IMR-90 (cell line): ENCODE measurements around the gene ASTN2. TPM values are rescaled to one million over a fixed set of nuclear protein-coding genes. Genes with fewer than 3 reads are reported as not detected.

Experiments
- ATAC-seq: fragments of 200-7000 bp; cut with Tn5 transposase; 2 replicates; pipeline ENCODE4 v1.9.1; 2020; ENCODE audit warnings: low read depth, mild to moderate bottlenecking, moderate library complexity
- BruUV-seq: library from RNA; stranded (reverse); fragments of 400-500 nt; replicated peaks from 2 replicates; lab custom pipeline; 2021; lab: Mats Ljungman, UMichigan
- CTCF ChIA-PET: fragments of 300-600 bp; formaldehyde crosslinking; extraction: SDS; loops from one replicate; lab custom pipeline; 2021; ENCODE audit warnings: antibody characterized with exemption; lab: Yijun Ruan, JAX
- POLR2A ChIA-PET: fragments of 300-600 bp; sonication (Branson Sonifier 250); formaldehyde crosslinking; loops from one replicate; lab custom pipeline; 2022; ENCODE audit warnings: antibody characterized with exemption; ENCODE audit not compliant: unreplicated experiment; lab: Charles Lee
- DNase-seq: peaks from one replicate; pipeline ENCODE4 v3.0.0; 2013
- H2AFZ ChIP-seq: replicated peaks from 2 replicates; pipeline ENCODE3; 2013; ENCODE audit warnings: low read length, mild to moderate bottlenecking; ENCODE audit not compliant: poor library complexity
- H2AK5ac ChIP-seq: 2 replicates; pipeline ENCODE4 v1.6.1; 2013; ENCODE audit warnings: low read depth, low read length, inconsistent platforms
- H2AK9ac ChIP-seq: replicated peaks from 2 replicates; pipeline ENCODE3; 2013; ENCODE audit warnings: mild to moderate bottlenecking, low read depth, low read length, moderate library complexity; ENCODE audit not compliant: poor library complexity
- H2BK120ac ChIP-seq: 2 replicates; pipeline ENCODE4 v1.6.1; 2013; ENCODE audit warnings: low read depth, low read length, inconsistent platforms
- H2BK15ac ChIP-seq: 3 replicates; pipeline ENCODE4 v1.6.1; 2013; ENCODE audit warnings: low read depth, low read length, inconsistent platforms
- H2BK20ac ChIP-seq: 2 replicates; pipeline ENCODE4 v1.6.1; 2013; ENCODE audit warnings: low read depth, mild to moderate bottlenecking, inconsistent platforms, low read length, moderate library complexity
- H2BK5ac ChIP-seq: 2 replicates; pipeline ENCODE4 v1.6.1; 2013; ENCODE audit warnings: mild to moderate bottlenecking, low read depth, low read length, inconsistent platforms; ENCODE audit not compliant: poor library complexity, severe bottlenecking
- H3K14ac ChIP-seq: replicated peaks from 2 replicates; pipeline ENCODE4 v1.6.1; 2013; ENCODE audit warnings: low read depth, low read length, inconsistent platforms
- H3K18ac ChIP-seq: 2 replicates; pipeline ENCODE4 v1.6.1; 2013; ENCODE audit warnings: low read depth, low read length, control low read depth
- H3K23ac ChIP-seq: 2 replicates; pipeline ENCODE4 v1.6.1; 2013; ENCODE audit warnings: low read depth, low read length, inconsistent platforms
- H3K27ac ChIP-seq: 2 replicates; pipeline ENCODE4 v1.5.1; 2013; ENCODE audit warnings: mild to moderate bottlenecking, control low read depth, low read length; ENCODE audit not compliant: insufficient read depth
- H3K27me3 ChIP-seq: 2 replicates; pipeline ENCODE4 v1.6.1; 2013; ENCODE audit warnings: low read length; ENCODE audit not compliant: control insufficient read depth, insufficient read depth
- H3K36me3 ChIP-seq: 2 replicates; pipeline ENCODE4 v1.6.1; 2013; ENCODE audit warnings: low read length, mixed read lengths; ENCODE audit not compliant: control insufficient read depth, insufficient read depth
- H3K4ac ChIP-seq: 2 replicates; pipeline ENCODE4 v1.6.1; 2013; ENCODE audit warnings: low read depth, low read length, inconsistent platforms
- H3K4me1 ChIP-seq: 2 replicates; pipeline ENCODE4 v1.6.1; 2013; ENCODE audit warnings: low read length, mixed read lengths; ENCODE audit not compliant: control insufficient read depth, insufficient read depth
- H3K4me2 ChIP-seq: 2 replicates; pipeline ENCODE4 v1.6.1; 2013; ENCODE audit warnings: low read depth, mild to moderate bottlenecking, control low read depth, low read length, moderate library complexity
- H3K4me3 ChIP-seq: 2 replicates; pipeline ENCODE4 v1.5.1; 2013; ENCODE audit warnings: low read depth, mild to moderate bottlenecking, control low read depth, low read length, moderate library complexity; ENCODE audit not compliant: insufficient read depth
- H3K56ac ChIP-seq: 2 replicates; pipeline ENCODE4 v1.6.1; 2013; ENCODE audit warnings: low read length, inconsistent platforms; ENCODE audit not compliant: insufficient read depth; ENCODE audit errors: extremely low read depth
- H3K79me1 ChIP-seq, 2 experiments: 2 replicates each; pipeline ENCODE4 v1.6.1; 2013; ENCODE audit warnings: low read length in 2 of 2, inconsistent platforms in 1 of 2, low read depth in 1 of 2
- H3K9ac ChIP-seq: 2 replicates; pipeline ENCODE4 v1.6.1; 2013; ENCODE audit warnings: low read depth, low read length, control low read depth
- H3K9me1 ChIP-seq: 2 replicates; pipeline ENCODE4 v1.6.1; 2013; ENCODE audit warnings: low read length, inconsistent platforms; ENCODE audit not compliant: insufficient read depth
- H3K9me3 ChIP-seq: 2 replicates; pipeline ENCODE4 v1.6.1; 2013; ENCODE audit warnings: low read length; ENCODE audit not compliant: control insufficient read depth, insufficient read depth
- H4K20me1 ChIP-seq: 2 replicates; pipeline ENCODE4 v1.6.1; 2013; ENCODE audit warnings: low read length, inconsistent platforms; ENCODE audit not compliant: insufficient read depth
- H4K5ac ChIP-seq: 2 replicates; pipeline ENCODE4 v1.6.1; 2013; ENCODE audit warnings: mild to moderate bottlenecking, low read depth, low read length, control low read depth
- H4K8ac ChIP-seq, 2 experiments: 2 replicates each; pipeline ENCODE4 v1.6.1; 2013; ENCODE audit warnings: low read depth in 2 of 2, low read length in 2 of 2, control low read depth in 1 of 2, inconsistent platforms in 1 of 2
- H4K91ac ChIP-seq: 2 replicates; pipeline ENCODE4 v1.6.1; 2013; ENCODE audit warnings: low read depth, low read length, inconsistent platforms; ENCODE audit not compliant: insufficient read depth
- BHLHE40 ChIP-seq: fragments of 150-350 bp; IDR thresholded peaks from 2 replicates; pipeline ENCODE4 v1.6.1; 2016; ENCODE audit warnings: mild to moderate bottlenecking, low read depth, low read length
- CEBPB ChIP-seq: IDR thresholded peaks from 2 replicates; pipeline ENCODE4 v1.6.1; 2012; ENCODE audit warnings: low read depth, low read length, improper control_type of control experiment
- CHD1 ChIP-seq: IDR thresholded peaks from 2 replicates; pipeline ENCODE4 v1.6.1; 2012; ENCODE audit warnings: low read depth, low read length, improper control_type of control experiment
- CTCF ChIP-seq: conservative IDR thresholded peaks from 2 replicates; pipeline ENCODE4 v1.5.1; 2012; ENCODE audit warnings: mild to moderate bottlenecking, low read depth, low read length, improper control_type of control experiment
- FOS ChIP-seq: fragments of 150-350 bp; IDR thresholded peaks from 2 replicates; pipeline ENCODE4 v1.6.1; 2016; ENCODE audit warnings: low read depth, low read length
- MAFK ChIP-seq: IDR thresholded peaks from 2 replicates; pipeline ENCODE4 v1.6.1; 2012; ENCODE audit warnings: low read depth, low read length, improper control_type of control experiment
- MAZ ChIP-seq: IDR thresholded peaks from 2 replicates; pipeline ENCODE4 v1.6.1; 2012; ENCODE audit warnings: low read depth, mild to moderate bottlenecking, low read length, improper control_type of control experiment, moderate library complexity, borderline replicate concordance
- MXI1 ChIP-seq: IDR thresholded peaks from 2 replicates; pipeline ENCODE4 v1.6.1; 2012; ENCODE audit warnings: low read depth, mild to moderate bottlenecking, low read length, moderate library complexity, borderline replicate concordance
- NFE2L2 ChIP-seq: fragments of 150-350 bp; IDR thresholded peaks from 2 replicates; pipeline ENCODE4 v1.6.1; 2016; ENCODE audit warnings: low read depth, mild to moderate bottlenecking, low read length
- POLR2A ChIP-seq: IDR thresholded peaks from 2 replicates; pipeline ENCODE4 v1.6.1; 2012; ENCODE audit warnings: mild to moderate bottlenecking, low read depth, low read length
- RAD21 ChIP-seq: IDR thresholded peaks from 2 replicates; pipeline ENCODE4 v1.6.1; 2012; ENCODE audit warnings: low read length, improper control_type of control experiment
- RCOR1 ChIP-seq: IDR thresholded peaks from 2 replicates; pipeline ENCODE4 v1.6.1; 2012; ENCODE audit warnings: mild to moderate bottlenecking, low read length, improper control_type of control experiment; ENCODE audit not compliant: insufficient replicate concordance
- RFX5 ChIP-seq: IDR thresholded peaks from 2 replicates; pipeline ENCODE4 v1.8.0; 2012; ENCODE audit warnings: low read depth, mild to moderate bottlenecking, low read length, moderate library complexity
- SMC3 ChIP-seq: fragments of 150-350 bp; IDR thresholded peaks from 2 replicates; pipeline ENCODE4 v1.6.1; 2016; ENCODE audit warnings: low read depth, mild to moderate bottlenecking, antibody characterized with exemption, low read length, moderate library complexity
- WGBS, 2 experiments: methylation state at CpG; one replicate each; pipeline versions ENCODE4 v1.1.5 to v1.1.7; 2013; ENCODE audit warnings: missing lambda C conversion rate in 2 of 2; ENCODE audit not compliant: insufficient read length in 1 of 2; ENCODE audit errors: extremely low coverage in 2 of 2; 5-methylcytosine and 5-hydroxymethylcytosine counted together
- dilution Hi-C: fragments of 300-500 bp; cut with HindIII; formaldehyde crosslinking; loops from one replicate; pipeline ENCODE4 v1.14.3; 2018; ENCODE audit warnings: low sequenced_read_pairs; ENCODE audit not compliant: unreplicated experiment
- in situ Hi-C: fragments of 300-500 bp; cut with MboI; formaldehyde crosslinking; loops from 3 replicates; pipeline ENCODE4 v1.14.3; 2019; ENCODE audit warnings: low sequenced_read_pairs, inconsistent platforms, mixed read lengths
- intact Hi-C: fragments of 100-400 bp; cut with micrococcal nuclease; formaldehyde crosslinking; loops from 2 replicates; pipeline ENCODE4 v1.10.0; 2022
- polyA plus RNA-seq, 3 experiments: library from polyadenylated mRNA; depleted of rRNA; stranded (reverse); fragments of >200 nt; gene quantifications; 2 replicates each; pipeline ENCODE4 v1.2.3, GENCODE V29; 2012; ENCODE audit warnings: low replicate concordance in 1 of 3
- total RNA-seq: library from RNA; depleted of rRNA; stranded (reverse); fragments of >200 nt; gene quantifications from 2 replicates; pipeline ENCODE4 v1.2.3, GENCODE V29; 2012
- TF ChIP-seq, protein P1 (sequence below): fragments of 150-350 bp; IDR thresholded peaks from 2 replicates; pipeline ENCODE4 v1.6.1; 2016; ENCODE audit warnings: low read depth, mild to moderate bottlenecking, low read length, moderate library complexity, borderline replicate concordance
- TF ChIP-seq, protein P2 (sequence below): fragments of 150-350 bp; IDR thresholded peaks from 2 replicates; pipeline ENCODE4 v1.6.1; 2017; ENCODE audit warnings: mild to moderate bottlenecking, antibody characterized with exemption, low read length, low read depth

Gene ASTN2
- total and polyA plus RNA-seq, 2 of the 4 experiments (the other 2 are of a cell fraction): 3.8 to 6.8 TPM

DNA sequence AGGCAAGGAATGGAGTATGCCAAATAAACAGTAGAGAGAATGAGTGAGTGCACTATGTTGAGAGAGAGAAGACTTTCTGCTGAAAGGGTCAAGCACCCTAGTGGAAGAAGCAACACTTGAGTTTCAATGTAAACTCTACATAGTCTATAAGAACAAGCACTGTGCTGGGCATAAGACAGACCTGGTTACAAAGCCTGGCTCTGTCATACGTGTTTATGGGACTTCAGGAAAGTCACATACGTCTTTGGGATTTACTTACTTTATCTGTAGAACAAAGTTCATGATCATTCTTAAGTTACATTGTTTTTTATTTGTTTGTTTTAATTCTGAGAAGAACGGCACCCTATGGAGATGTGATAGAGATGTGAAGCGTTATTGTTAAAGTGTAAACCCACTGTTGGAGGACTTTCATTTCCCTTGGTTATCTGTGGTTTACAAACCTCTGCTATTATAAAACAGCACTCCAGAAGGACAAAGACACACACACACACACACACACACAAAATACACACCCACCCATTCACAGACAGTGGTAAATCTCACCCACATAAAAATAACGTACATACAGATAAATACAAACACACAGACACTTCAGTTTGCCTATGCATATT lies 798.4 kb downstream of the ASTN2 start:
- no TSS peak for BruUV-seq
- no peak for TF ChIP-seq MXI1
- TF ChIP-seq MAZ: no peak
- TF ChIP-seq CHD1: no peak
- TF ChIP-seq, protein P1, sequence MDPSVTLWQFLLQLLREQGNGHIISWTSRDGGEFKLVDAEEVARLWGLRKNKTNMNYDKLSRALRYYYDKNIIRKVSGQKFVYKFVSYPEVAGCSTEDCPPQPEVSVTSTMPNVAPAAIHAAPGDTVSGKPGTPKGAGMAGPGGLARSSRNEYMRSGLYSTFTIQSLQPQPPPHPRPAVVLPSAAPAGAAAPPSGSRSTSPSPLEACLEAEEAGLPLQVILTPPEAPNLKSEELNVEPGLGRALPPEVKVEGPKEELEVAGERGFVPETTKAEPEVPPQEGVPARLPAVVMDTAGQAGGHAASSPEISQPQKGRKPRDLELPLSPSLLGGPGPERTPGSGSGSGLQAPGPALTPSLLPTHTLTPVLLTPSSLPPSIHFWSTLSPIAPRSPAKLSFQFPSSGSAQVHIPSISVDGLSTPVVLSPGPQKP: no peak
- TF ChIP-seq CTCF: no peak
- no peak for TF ChIP-seq SMC3
- no peak for TF ChIP-seq FOS
- TF ChIP-seq, protein P2, sequence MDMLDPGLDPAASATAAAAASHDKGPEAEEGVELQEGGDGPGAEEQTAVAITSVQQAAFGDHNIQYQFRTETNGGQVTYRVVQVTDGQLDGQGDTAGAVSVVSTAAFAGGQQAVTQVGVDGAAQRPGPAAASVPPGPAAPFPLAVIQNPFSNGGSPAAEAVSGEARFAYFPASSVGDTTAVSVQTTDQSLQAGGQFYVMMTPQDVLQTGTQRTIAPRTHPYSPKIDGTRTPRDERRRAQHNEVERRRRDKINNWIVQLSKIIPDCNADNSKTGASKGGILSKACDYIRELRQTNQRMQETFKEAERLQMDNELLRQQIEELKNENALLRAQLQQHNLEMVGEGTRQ: no peak
- no peak for TF ChIP-seq RCOR1
- no peak for TF ChIP-seq BHLHE40
- no peak for TF ChIP-seq NFE2L2
- no peak for TF ChIP-seq RAD21
- no peak for TF ChIP-seq CEBPB
- no peak for TF ChIP-seq RFX5
- no peak for TF ChIP-seq MAFK
- TF ChIP-seq POLR2A: no peak

More for the DNA sequence above, 798.4 kb downstream of the ASTN2 start:
- Histone ChIP-seq H3K27me3 (no peaks in the 10 kb centered on the region), H3K14ac (no peak overlapping the region), H3K4me3 (no peak overlapping the region), H3K56ac (no peak overlapping the region), H3K9me3 (no peaks in the 10 kb centered on the region), H3K36me3 (no peaks in the 10 kb centered on the region), H3K9me1 (no peaks in the 10 kb centered on the region), H3K4me1 (no peaks in the 10 kb centered on the region), H4K91ac (no peak overlapping the region), H4K5ac (no peak overlapping the region), H4K8ac (no peak overlapping the region), H2BK20ac (no peak overlapping the region), H4K20me1 (no peaks in the 10 kb centered on the region), H2AK9ac (no peak overlapping the region), H2AK5ac (no peak overlapping the region), H3K18ac (no peak overlapping the region), H3K79me1 (no peaks in the 10 kb centered on the region), H2BK120ac (no peak overlapping the region), H3K4me2 (no peak overlapping the region), H3K9ac (no peak overlapping the region), H3K4ac (no peak overlapping the region), H2AFZ (no peak overlapping the region), H2BK15ac (no peak overlapping the region), H3K23ac (no peak overlapping the region), H2BK5ac (no peak overlapping the region), H3K27ac (no peak overlapping the region)
- dilution Hi-C loops: no loop called here
- POLR2A ChIA-PET: no interaction called here
- ATAC-seq: no peak
- no CpG with 5 or more reads among the region's 5 CpGs for WGBS, 2 experiments
- DNase-seq: no peak
- in situ Hi-C loops: no loop called here
- intact Hi-C loops: no loop called here
- CTCF ChIA-PET: no interaction called here
